Peyer's patch (tissue), 4 donors: ENCODE results near the gene PPP2R2C. TPM values are rescaled to one million over a fixed set of nuclear protein-coding genes. Genes with fewer than 3 reads are reported as not detected.

ENCODE experiments used
- DNase-seq, 3 donors: peaks; one replicate each; pipeline ENCODE4 v3.0.0-alpha.2; 2017 to 2019
- H3K27ac ChIP-seq, 4 donors: fragments of 200-600 bp; sonication (generic); one replicate each; pipeline ENCODE4 v1.5.1; 2016 to 2019
- H3K27me3 ChIP-seq, 2 donors: fragments of 200-600 bp; sonication (generic); one replicate each; pipeline ENCODE4 v1.5.1; 2019
- H3K36me3 ChIP-seq, 3 donors: fragments of 200-600 bp; sonication (generic); one replicate each; pipeline ENCODE4 v1.5.1; 2016 to 2019
- H3K4me1 ChIP-seq, 4 donors: fragments of 200-600 bp; sonication (generic); one replicate each; pipeline ENCODE4 v1.5.1; 2016 to 2019
- H3K4me3 ChIP-seq, 4 donors: fragments of 200-600 bp; sonication (generic); 1 replicate in 3 of 4; 2 replicates in 1 of 4; pipeline ENCODE4 v1.5.1; 2016 to 2019; ENCODE audit warnings: mild to moderate bottlenecking in 1 of 4
- H3K9me3 ChIP-seq, 4 donors: fragments of 200-600 bp; sonication (generic); one replicate each; pipeline ENCODE4 v1.5.1; 2016 to 2019; ENCODE audit warnings: mild to moderate bottlenecking in 1 of 4
- CTCF ChIP-seq, 6 experiments: fragments of 450-650 bp in 4 of 6; fragments of 200-600 bp in 2 of 6; sonication (generic) in 1 of 6; IDR thresholded peaks; one replicate each; pipeline ENCODE4 v1.5.1; 2017 to 2019; ENCODE audit warnings: antibody characterized with exemption in 6 of 6, mild to moderate bottlenecking in 3 of 6, moderate library complexity in 1 of 6
- POLR2A ChIP-seq, 2 donors: fragments of 450-650 bp; IDR thresholded peaks; one replicate each; pipeline ENCODE4 v1.5.1; 2017; ENCODE audit warnings: antibody characterized with exemption in 2 of 2, mild to moderate bottlenecking in 2 of 2, moderate library complexity in 2 of 2
- total RNA-seq, 4 donors: library from RNA; depleted of rRNA; stranded (reverse); fragments of >200 nt; gene quantifications; one replicate each; pipeline ENCODE4 v1.1.0, GENCODE V29; 2016

PPP2R2C gene
- total RNA-seq, 4 donors from 2014 or later = 0.27 to 4.1 TPM; not detected in 2

DNA sequence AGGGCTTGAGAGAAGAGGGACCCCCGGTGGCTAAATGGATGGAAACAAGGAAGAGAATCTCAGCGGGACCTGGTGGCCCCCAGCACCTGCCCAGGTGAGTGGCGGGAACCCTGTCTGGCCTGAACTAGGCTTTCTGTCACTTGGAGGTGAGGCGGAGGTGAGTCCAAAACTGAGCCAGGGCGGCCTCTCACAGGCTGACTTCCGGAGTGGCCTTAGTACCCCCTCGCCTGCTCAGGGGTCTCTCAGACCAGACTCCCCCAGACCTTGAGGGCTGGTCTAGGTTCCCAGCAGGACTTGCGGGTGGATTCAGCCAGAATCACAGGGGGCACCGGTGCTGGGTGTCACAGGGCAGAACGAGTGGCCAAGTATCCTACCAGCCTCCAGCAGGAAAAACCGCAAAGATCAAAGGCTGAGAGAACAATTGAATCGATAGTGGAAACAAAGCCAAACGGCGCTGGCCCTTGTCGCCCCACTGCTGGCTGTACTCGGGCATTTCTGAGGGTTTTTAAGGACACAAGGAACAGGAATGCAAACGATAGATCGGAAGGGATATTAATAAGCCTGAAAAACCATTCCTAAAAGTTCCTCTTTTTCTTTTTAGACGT lies 135.0 kb downstream of the PPP2R2C start:
- H3K27me3 ChIP-seq = no peaks in the 10 kb centered on the region
- no peaks in the 10 kb centered on the region for H3K9me3 ChIP-seq
- H3K4me1 ChIP-seq = no peaks in the 10 kb centered on the region
- H3K4me3 ChIP-seq = no peak overlapping the region
- TF ChIP-seq CTCF (IDR thresholded peaks at IDR 0.05) = no peak
- no peak for TF ChIP-seq POLR2A (IDR thresholded peaks at IDR 0.05)
- H3K27ac ChIP-seq = no peak overlapping the region
- no peak for DNase-seq
- H3K36me3 ChIP-seq = no peaks in the 10 kb centered on the region

GRCh38 chr4:6336166-6336565 lies 136.2 kb downstream of the PPP2R2C start:
- H3K4me1 ChIP-seq = no peaks in the 10 kb centered on the region
- H3K4me3 ChIP-seq = no peak overlapping the region
- no peaks in the 10 kb centered on the region for H3K9me3 ChIP-seq
- TF ChIP-seq POLR2A (IDR thresholded peaks at IDR 0.05) (no peak), CTCF (IDR thresholded peaks at IDR 0.05) (no peak)
- no peaks in the 10 kb centered on the region for H3K36me3 ChIP-seq
- H3K27me3 ChIP-seq = no peaks in the 10 kb centered on the region
- no peak overlapping the region for H3K27ac ChIP-seq
- no peak for DNase-seq

- no peaks in the 10 kb centered on the region for H3K27me3 ChIP-seq
- H3K9me3 ChIP-seq = no peaks in the 10 kb centered on the region
- no peak for DNase-seq
- TF ChIP-seq POLR2A (IDR thresholded peaks at IDR 0.05) = no peak
- TF ChIP-seq CTCF (IDR thresholded peaks at IDR 0.05) = no peak
- no peaks in the 10 kb centered on the region for H3K4me1 ChIP-seq
- no peak overlapping the region for H3K4me3 ChIP-seq
- H3K36me3 ChIP-seq = no peaks in the 10 kb centered on the region
- H3K27ac ChIP-seq = no peak overlapping the region
Observed at GRCh38 chr4:6335040-6335590, 137.3 kb downstream of the PPP2R2C start.

DNA sequence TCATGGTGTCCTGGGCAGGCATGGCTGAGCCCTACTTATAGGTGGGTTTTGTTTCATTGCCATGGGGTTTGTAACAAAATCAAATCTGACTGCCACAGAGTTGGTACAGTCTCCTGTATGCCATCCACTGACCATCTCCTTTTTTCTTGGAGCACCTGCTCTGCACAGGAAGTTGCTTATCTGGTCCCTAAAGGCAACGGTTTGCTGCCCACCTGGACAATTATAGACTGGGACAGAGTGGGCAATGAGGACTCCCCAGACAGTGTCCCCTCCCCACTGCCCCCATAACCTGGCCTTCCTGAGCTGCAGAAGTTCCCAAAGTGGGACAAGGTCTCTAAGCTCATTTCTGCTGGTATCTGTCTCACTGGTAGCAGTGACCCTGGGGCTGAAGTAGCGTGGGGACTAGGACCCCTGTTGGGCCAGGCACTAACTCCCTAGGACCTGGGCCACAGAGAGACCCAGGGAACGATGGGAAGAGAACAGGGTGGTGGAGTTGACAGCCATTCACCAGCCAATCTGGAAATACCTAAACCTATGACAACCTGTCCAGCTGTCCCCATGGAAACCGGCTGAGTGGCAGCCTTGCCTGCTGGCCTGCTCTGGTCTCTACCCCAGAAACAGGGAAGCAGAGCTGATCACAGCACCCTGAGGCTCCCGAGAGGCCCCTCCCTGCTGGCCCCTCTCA lies 138.1 kb downstream of the PPP2R2C start:
- no peak for DNase-seq
- no peak for TF ChIP-seq CTCF (IDR thresholded peaks at IDR 0.05)
- TF ChIP-seq POLR2A (IDR thresholded peaks at IDR 0.05) = no peak

GRCh38 chr4:6333301-6334202 lies 138.9 kb downstream of the PPP2R2C start:
- H3K36me3 ChIP-seq = no peaks in the 10 kb centered on the region
- no peaks in the 10 kb centered on the region for H3K4me1 ChIP-seq
- peak in 3 of 6 experiments; percentile 19 to 25 (median 20) for TF ChIP-seq CTCF (IDR thresholded peaks at IDR 0.05)
- TF ChIP-seq POLR2A (IDR thresholded peaks at IDR 0.05) = no peak
- DNase-seq = no peak
- H3K9me3 ChIP-seq = no peaks in the 10 kb centered on the region
- no peak overlapping the region for H3K4me3 ChIP-seq
- no peaks in the 10 kb centered on the region for H3K27me3 ChIP-seq
- no peak overlapping the region for H3K27ac ChIP-seq

More for the DNA sequence above, 138.1 kb downstream of the PPP2R2C start:
- no peak overlapping the region for H3K4me3 ChIP-seq
- H3K4me1 ChIP-seq = no peaks in the 10 kb centered on the region
- H3K9me3 ChIP-seq = no peaks in the 10 kb centered on the region
- no peaks in the 10 kb centered on the region for H3K36me3 ChIP-seq
- H3K27me3 ChIP-seq = no peaks in the 10 kb centered on the region
- H3K27ac ChIP-seq = no peak overlapping the region
